Activated naive CD8-positive, alpha-beta T cell treated with anti-CD3 and anti-CD28 coated beads, Interleukin-2, amount 50 U/mL, for 16 hours (primary cell): ENCODE data around the gene GRIK4.

Experiments used
- DNase-seq: peaks from one replicate; pipeline ENCODE4 v3.0.0-alpha.2; 2020; ENCODE audit warnings: low read depth, low spot score

Gene GRIK4

GRCh38 chr11:120547811-120548681 lies 36.5 kb downstream of the GRIK4 start:
- DNase-seq, result no peak

DNA sequence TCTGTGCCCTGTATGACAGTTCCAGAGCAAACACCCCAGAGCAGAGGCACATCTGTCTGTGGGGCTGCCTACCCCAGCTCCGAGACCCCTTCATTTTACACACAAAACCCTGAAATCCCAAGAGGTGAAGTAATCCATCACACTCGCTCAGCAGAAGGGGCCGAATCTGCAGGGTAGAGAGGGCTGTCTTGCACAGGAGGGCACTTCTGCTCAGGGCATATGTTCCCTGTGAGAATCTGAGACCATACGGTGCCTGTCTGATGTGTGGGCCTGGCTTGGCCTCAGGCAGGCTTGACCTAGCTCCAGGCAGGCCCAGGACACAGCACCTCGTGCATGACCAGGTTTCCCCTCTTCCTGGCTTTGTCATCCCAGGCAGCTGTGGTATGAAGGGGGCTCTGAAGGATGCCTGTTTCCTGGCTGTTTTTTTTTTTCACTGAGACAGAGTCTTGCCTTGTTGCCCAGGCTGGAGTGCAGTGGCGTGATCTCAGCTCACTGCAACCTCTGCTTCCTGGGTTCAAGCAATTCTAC lies 37.2 kb downstream of the GRIK4 start:
- no peak for DNase-seq

GRCh38 chr11:120549346-120549745 lies 37.8 kb downstream of the GRIK4 start:
- DNase-seq, result no peak

GRCh38 chr11:120550007-120550406 lies 38.5 kb downstream of the GRIK4 start:
- DNase-seq, result no peak

DNA sequence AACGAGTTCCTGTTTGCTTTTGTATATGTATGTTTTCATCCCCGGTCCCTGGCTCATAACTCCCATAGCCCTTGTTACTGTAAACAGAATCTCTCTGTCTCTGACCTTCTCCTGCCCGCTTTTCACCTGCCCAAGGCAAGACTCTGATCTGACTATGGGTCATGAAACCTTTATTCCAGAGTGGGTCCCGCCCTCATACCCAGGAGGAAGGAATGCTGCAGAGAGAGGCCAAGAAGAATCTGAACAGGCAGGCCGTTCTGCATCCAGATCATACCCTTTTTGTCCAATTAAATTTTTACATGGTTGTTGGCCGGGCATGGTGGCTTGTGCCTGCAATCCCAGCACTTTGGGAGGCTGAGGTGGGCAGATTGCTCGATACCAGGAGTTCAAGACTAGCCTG lies 39.6 kb downstream of the GRIK4 start:
- no peak for DNase-seq

DNA sequence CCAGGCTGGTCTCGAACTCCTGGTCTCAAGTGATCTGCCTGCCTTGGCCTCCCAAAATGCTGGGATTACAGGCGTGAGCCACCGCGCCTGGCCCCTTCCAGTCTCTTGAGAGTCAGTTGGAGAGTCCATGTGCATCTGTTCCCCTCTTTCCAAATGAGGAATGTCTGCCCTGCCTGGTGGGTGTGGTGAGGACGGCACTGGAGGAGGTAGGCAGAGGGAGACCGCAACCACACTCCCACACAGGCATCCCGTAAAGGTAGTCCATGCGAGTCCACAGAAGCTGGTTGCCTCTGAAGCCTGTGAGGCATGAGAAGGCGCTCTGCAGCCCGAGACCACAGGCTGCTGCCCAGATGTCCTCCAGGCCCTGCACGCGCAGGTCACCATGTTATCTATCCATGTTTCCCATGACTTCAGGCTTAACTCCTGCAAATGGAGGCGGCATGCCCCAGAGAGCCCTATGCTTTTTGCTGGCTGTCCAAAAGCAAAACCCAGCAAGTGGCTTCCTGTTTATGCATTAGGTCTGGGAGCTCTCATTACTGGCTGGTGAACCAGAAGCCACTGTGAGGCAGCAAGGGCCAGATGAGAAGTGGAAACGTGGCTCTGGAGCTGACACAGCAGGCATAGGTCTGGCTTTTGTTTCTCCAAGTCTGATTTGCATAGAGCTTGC lies 43.4 kb downstream of the GRIK4 start:
- no peak for DNase-seq

DNA sequence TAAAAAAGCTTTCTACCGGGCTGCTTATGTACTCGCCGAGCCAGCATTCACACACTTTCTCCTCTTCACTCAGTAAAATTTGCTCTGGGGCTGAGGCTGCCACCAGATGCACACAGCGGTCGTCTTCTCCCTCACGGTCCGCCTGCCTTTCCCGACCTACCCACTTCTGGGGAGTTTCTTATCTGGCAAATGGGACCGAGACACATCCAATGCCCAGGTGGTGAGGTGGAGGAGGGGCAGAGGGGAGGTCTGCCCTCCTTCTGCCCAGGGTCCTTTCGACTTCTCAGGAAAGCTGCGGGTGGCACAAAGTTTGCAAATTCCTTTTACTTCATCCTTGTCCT lies 43.9 kb downstream of the GRIK4 start:
- no peak for DNase-seq

DNA sequence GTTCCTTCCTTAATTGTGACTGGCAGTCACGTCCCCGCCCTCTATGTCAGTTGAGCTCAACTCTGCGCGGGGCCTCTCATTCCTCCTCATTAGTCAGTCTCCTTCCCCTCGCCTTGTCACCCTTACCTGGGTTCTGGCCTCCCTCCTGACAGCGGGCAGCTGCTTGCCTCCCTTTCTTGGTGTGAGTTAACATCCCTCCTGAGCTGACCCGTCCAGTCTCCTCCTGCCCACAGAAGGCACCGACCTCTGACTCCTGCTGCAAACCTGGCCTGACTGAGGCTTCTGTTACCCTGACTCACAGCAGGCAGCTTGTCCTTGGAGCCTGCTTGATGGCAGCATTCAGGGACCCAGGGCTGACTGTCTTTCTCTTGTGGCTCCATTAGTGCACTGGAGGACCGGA lies 45.2 kb downstream of the GRIK4 start:
- DNase-seq, result no peak

DNA sequence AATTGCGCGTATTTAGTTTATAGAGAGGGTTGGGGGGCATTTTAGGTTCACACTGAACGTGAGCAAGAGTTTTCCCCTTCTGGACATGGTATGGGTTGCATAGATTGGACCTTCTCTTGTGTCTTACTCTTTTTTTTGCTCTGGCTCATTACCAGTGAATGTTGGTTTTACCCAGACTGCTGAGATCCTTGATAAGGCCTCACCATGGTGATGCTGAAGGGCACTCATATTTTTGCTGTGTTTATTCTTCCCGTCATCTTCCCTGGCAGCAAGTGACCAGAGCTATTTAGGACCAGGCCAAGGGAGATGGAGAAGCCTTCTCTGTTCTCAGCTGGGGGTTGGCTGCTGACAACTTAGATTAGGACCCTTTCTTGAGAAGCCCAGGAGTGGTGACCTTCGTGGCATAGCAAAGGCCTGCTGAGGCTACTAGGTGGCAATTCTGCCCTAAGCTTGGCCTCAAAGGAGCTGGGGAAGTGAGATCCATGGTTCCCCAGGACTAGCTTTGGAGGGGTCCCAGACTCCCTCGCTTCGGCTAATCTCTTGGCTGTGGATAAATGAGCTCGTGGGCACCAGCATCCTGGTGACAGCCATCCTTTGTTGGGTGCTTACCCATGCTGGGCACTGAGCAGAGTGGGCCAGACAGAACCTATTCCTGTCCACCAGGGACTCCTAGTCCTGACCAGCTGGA lies 47.3 kb downstream of the GRIK4 start:
- no peak for DNase-seq

GRCh38 chr11:120561286-120561685 lies 49.7 kb downstream of the GRIK4 start:
- no peak for DNase-seq

- no peak for DNase-seq
These were observed 51.4 kb downstream of the GRIK4 start for GRCh38 chr11:120562806-120563425.

- no peak for DNase-seq
These were observed 52.4 kb downstream of the GRIK4 start for GRCh38 chr11:120563703-120564572.

GRCh38 chr11:120564573-120565311 lies 53.2 kb downstream of the GRIK4 start:
- no peak for DNase-seq

GRCh38 chr11:120565466-120566155 lies 54.1 kb downstream of the GRIK4 start:
- DNase-seq, result no peak

DNA sequence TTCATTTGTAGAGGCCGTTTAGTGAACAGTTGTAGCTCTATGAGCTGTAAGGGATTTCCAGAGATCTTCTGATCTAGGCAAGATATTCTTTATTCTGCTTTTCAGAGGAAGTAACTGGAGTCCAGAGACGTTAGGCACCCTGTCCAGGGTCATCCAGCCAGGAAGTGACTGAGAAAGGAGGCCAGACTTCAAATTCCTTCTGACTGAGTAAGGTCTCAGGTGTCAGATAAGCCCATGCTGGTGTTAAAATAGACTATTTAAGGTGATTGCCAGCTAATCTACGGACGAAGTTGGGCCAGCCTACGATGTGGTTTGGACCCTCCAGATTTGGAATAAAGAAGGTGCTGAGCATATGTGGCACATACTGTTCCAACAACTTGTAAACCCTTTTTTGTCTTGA lies 54.6 kb downstream of the GRIK4 start:
- no peak for DNase-seq

- DNase-seq, result no peak
These were observed 57.2 kb downstream of the GRIK4 start for GRCh38 chr11:120568572-120569307.

DNA sequence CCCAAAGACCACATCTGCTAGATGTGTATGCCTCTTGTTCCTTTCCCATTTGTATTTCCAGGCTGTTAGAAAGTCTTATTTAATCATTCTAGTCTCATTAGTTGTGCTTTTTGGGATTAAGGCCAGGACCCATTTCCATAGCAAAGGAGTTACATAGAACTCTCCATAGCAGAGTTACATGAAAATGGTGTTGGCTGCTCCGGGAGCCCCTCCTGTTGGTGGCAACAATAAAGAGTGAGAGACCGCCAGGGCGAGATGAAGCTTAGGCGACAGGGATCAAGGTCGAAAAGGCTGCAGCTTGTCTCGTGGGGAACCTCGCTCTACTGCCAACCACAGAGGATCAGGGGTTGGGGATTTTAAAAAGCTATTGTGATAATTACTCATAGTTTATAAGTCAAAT lies 58.3 kb downstream of the GRIK4 start:
- DNase-seq, result no peak

GRCh38 chr11:120571476-120571875 lies 59.9 kb downstream of the GRIK4 start:
- DNase-seq, result no peak

DNA sequence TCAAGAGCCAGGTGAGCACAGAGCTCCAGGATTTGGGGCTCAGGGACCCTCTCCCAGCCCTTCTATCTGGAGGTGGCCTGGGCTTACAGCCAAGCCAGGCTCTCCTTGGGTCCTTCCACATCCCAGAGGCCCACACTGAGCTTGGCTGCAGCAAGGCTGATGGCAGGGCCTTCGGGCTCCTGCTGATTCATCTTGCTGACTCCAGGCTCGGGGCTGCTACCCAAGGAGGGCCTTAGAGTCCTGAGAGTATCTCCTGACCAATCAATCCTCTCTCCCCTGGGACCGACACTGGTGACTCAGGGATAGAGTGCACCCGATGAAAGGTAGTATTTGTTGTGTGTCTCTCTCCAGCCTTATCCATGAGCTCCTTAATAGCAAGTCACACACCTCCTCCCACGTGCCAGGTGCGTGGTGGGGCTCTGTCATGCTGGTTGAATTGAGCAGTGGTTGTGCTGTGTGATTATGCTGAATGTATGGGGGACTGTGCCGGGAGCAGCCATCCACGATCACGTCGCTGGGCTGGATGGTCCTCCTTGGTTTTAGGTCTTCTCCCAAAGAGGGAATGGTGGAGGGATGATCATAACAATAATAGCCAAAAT lies 62.3 kb downstream of the GRIK4 start:
- DNase-seq, result no peak
